ENCODE measurements around the gene ATP1A3. TPM values are rescaled to one million over a fixed set of nuclear protein-coding genes. Genes with fewer than 3 reads are reported as not detected.

ATP1A3 gene
- total RNA-seq, 1 donor from 2014 or later: 1.4 TPM

DNA sequence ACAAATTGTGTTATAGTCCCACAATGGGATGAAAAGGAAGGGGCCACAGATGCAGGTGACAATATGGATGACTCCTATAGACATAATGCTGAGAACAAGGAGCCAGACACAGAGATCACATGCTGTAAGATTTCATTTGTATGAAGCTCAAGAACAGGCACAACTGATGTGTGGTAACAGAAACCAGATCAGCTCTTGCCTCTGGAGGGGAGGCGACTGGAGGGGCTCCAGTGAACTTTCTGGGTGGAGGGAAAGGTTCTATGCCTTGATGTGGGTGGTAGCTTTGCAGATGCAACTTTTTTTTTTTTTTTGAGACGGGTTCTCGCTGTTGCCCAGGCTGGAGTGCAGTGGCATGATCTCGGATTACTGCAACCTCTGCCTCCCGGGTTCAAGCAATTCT lies 28.9 kb downstream of the ATP1A3 start:
- H3K4me1 Mint-ChIP-seq (ENCODE audit: low read depth): no peaks in the 10 kb centered on the region
- H3K4me3 Mint-ChIP-seq: no peak overlapping the region
- H3K9me3 Mint-ChIP-seq: no peaks in the 10 kb centered on the region
- peaks cover 4% of the 10 kb centered on the region for H3K27me3 Mint-ChIP-seq (ENCODE audit: insufficient read depth)
- intact Hi-C loops (cut with micrococcal nuclease): no loop called here
- no peak for DNase-seq (ENCODE audit: low spot score)
- no peaks in the 10 kb centered on the region for H3K36me3 Mint-ChIP-seq (ENCODE audit: low read depth)
- no peak overlapping the region for H3K27ac Mint-ChIP-seq

DNA sequence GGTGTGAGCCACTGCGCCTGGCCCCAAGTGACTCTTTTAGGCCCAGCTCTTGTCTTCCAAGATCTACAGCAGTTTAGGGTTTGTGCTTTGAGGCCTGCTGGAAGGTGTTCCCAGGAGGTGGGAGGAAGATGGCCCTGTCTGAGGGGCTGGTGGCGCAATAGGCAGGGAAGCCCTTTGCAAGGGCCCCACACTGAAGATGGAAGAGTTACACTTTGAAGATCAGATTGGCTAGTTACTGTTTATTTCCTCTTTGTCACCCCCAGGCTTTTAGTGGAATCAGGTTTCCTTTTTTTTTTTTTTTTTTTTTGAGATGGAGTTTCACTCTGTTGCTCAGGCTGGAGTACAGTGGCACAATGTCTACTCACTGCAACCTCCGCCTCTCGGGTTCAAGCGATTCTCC lies 33.1 kb downstream of the ATP1A3 start:
- no peaks in the 10 kb centered on the region for H3K36me3 Mint-ChIP-seq (ENCODE audit: low read depth)
- intact Hi-C loops (cut with micrococcal nuclease): no loop called here
- peak overlapping the region; percentile 52 for H3K4me3 Mint-ChIP-seq
- peaks cover 2% of the 10 kb centered on the region for H3K27me3 Mint-ChIP-seq (ENCODE audit: insufficient read depth)
- no peak overlapping the region for H3K27ac Mint-ChIP-seq
- H3K9me3 Mint-ChIP-seq: no peaks in the 10 kb centered on the region
- DNase-seq (ENCODE audit: low spot score): no peak
- peaks cover 17% of the 10 kb centered on the region for H3K4me1 Mint-ChIP-seq (ENCODE audit: low read depth)

DNA sequence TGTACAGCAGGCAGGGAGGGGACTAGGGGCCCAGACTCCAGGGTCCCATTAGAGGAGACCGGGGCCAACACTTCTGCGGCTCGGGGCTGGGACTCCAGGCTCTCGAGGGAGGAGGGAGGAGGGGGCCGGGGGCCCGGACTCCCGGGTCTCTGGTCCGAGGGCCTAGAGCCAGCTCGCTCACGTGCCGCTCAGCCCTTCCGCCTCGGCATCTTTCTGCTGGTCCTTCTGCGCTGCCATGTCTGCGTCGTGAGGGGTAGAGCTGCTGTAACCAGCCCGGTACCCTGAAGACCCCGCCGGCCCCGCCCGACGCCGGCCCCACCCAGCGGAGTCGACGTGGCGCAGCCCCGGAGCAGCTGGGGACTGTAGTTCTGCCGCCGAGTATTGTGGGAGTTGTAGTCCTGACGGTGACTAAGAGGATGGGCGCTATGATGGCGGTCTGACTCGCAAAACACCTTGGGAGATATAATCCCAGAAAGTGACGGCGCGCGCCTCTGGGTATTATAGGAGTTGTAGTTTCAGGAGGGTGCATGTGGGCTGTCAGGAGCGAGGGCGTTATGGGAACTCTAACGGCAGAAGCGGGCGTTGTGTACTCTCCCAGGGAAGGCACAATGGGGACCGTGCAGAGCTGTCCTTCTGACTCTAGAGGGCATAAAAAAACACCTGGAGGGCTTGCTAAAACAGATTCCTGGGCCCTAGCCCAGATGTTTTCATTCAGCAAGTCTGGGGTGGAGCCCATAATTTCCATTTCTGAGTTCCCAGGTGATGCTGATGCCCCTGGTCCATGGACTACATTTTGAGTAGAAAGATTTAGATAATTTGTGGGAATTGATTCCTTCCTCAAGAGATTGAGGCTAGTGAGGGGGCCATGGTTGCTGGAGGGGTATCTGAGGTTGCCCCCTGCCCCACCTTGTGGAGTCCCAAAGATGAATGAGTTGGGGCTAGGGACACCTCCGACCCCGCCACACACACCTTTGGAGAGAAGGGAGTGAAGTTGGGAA lies 34.7 kb downstream of the ATP1A3 start, which contains the start of gene RABAC1:
Gene RABAC1 (minus strand): TSS at position 266 of the 998 bp plus-strand sequence. CDS start 29 bp downstream, at position 237.
- Mint-ChIP-seq H3K27ac (peak within 1 kb of the TSS; percentile 90), H3K9me3 (no peaks in the 10 kb centered on the region), H3K27me3 (ENCODE audit: insufficient read depth) (peaks cover 2% of the 10 kb centered on the region), H3K4me3 (peak within 1 kb of the TSS; percentile 88), H3K4me1 (ENCODE audit: low read depth) (peaks cover 17% of the 10 kb centered on the region), H3K36me3 (ENCODE audit: low read depth) (no peaks in the 10 kb centered on the region)
- peak; percentile 87 for DNase-seq (ENCODE audit: low spot score)
- intact Hi-C loops (cut with micrococcal nuclease): loop anchor here (1.0 to 2.0 kb wide), 7 partner anchors 15 to 562 kb away; partner anchors contain the start of genes BCKDHA and EXOSC5

DNA sequence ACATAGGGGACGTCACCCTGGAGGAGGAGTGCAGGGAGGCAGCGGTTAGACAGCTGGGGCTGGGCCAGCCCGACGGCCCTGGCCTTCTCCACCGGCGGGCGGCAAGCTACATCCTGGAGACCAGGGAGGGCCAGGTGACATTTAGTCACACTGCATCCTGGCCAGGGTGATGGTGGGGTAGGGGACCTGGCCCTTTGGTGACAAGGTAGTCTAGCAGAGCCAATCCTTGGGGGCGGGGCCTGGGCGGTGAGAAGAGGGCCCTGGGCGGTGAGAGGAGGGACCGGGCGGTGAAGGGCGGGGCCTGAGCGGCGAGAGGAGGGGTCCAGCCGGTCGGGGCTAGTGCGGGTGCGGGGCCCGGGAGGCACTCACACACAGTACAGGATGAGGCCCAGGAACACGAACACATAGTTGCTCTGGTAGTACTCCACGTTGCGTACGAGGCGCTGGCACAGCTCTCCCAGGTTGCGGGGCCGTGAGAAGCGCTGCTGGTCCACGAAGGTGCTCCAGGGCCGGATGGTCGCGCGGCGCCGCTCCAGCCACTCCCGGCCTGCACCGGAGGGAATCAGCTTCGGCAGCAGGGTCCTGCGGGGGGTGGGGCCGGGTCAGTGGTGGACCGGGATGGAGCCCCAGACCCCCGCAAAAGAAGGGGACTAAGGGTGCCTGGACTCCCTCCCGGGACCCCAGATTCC lies 35.5 kb downstream of the ATP1A3 start:
- intact Hi-C loops (cut with micrococcal nuclease): loop anchor here (1.0 to 2.0 kb wide), 8 partner anchors 14 to 561 kb away; partner anchors contain the start of genes BCKDHA and EXOSC5
- Mint-ChIP-seq H3K27ac (peak overlapping the region; percentile 89), H3K27me3 (ENCODE audit: insufficient read depth) (peaks cover 2% of the 10 kb centered on the region), H3K4me3 (peak overlapping the region; percentile 88), H3K9me3 (no peaks in the 10 kb centered on the region), H3K4me1 (ENCODE audit: low read depth) (peaks cover 17% of the 10 kb centered on the region), H3K36me3 (ENCODE audit: low read depth) (no peaks in the 10 kb centered on the region)
- DNase-seq (ENCODE audit: low spot score): peak; percentile 84

DNA sequence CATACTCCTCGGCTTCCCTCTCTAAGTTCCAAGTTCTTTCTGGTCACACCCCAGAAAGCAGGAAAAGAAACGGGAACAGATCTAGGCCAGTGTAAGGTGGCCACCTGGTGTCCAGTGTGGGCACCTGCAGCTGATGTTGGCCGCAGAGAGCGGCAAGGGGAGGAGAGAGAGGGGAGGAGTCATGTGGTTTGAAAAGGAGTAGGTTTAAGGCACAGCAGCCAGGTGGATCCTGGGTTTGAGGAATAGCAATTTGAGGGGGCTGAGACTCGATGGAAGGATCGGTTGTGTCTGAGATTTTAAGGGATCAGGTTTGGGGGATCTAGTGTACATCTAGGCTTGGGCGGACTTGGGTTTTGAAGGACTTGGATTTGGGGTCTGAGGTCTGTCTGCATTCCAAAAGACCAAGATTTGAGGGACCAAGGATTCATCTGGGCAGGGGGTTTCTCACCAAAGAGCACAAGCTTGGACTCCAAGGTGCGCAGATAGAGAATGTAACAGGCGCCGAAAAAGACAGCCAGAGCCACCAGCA lies 36.1 kb downstream of the ATP1A3 start:
- peak; percentile 31 for DNase-seq (ENCODE audit: low spot score)
- Mint-ChIP-seq H3K27ac (peak overlapping the region; percentile 89), H3K9me3 (no peaks in the 10 kb centered on the region), H3K4me1 (ENCODE audit: low read depth) (peaks cover 17% of the 10 kb centered on the region), H3K4me3 (peak overlapping the region; percentile 88), H3K36me3 (ENCODE audit: low read depth) (no peaks in the 10 kb centered on the region), H3K27me3 (ENCODE audit: insufficient read depth) (no peaks in the 10 kb centered on the region)
- intact Hi-C loops (cut with micrococcal nuclease): loop anchor here (1.0 to 2.0 kb wide), 2 partner anchors 13 to 87 kb away; no protein-coding TSS in a partner anchor

DNA sequence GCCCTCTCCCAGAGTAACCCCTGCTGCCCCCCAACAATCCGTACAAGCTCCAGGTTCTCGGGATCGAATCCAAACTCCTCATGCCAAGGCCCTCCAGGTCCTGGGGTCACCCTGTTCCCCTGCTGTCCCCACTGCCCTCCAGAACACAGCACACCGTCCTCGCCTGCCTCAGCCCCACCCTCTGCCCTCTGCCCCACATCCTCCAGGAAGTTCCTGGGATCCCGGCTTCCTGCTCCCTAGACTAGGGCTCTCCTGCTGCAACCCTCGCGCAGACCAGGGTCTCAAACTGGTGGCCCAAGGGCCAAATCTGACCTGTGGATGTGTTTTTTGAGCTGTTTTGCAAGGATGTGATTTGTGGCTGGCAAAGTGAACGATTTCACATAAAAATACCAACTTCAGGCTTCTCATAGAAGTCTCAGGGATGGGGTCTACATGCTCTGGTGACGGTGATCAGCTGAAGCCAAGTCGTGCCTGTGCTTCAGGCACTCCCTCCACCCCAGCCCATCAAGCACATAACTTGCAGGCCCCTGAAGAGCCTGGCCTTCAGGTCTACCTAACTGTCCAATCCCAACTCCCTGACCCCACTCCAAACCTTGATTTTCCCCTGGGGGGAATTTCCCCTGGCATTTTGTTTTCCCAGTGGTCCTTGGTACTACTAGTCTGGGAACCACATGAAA lies 36.7 kb downstream of the ATP1A3 start:
- H3K27me3 Mint-ChIP-seq (ENCODE audit: insufficient read depth): no peaks in the 10 kb centered on the region
- H3K27ac Mint-ChIP-seq: peak overlapping the region; percentile 89
- intact Hi-C loops (cut with micrococcal nuclease): no loop called here
- no peak for DNase-seq (ENCODE audit: low spot score)
- peak overlapping the region; percentile 88 for H3K4me3 Mint-ChIP-seq
- H3K36me3 Mint-ChIP-seq (ENCODE audit: low read depth): no peaks in the 10 kb centered on the region
- H3K4me1 Mint-ChIP-seq (ENCODE audit: low read depth): peaks cover 17% of the 10 kb centered on the region
- no peaks in the 10 kb centered on the region for H3K9me3 Mint-ChIP-seq

DNA sequence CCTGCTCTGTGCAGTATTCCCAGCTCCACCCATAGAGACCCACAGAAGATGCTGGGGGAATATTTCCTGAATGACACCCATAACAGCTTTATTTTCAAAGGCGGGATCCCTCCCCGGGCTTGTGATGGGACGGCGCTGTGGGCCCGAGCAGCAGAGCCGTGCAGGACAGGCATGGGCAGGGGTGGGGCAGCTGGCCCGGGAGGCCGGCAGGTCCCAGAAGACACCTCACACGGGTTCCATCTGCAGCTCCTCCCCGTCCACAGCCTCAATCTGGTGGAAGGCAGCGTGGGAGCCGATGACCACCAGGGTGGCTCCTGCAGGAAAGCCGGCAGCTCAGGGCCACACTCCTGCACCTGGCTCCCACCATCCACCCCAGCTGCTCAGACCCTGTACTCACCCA lies 37.4 kb downstream of the ATP1A3 start:
- no peaks in the 10 kb centered on the region for H3K27me3 Mint-ChIP-seq (ENCODE audit: insufficient read depth)
- peaks cover 21% of the 10 kb centered on the region for H3K4me1 Mint-ChIP-seq (ENCODE audit: low read depth)
- no peaks in the 10 kb centered on the region for H3K9me3 Mint-ChIP-seq
- DNase-seq (ENCODE audit: low spot score): no peak
- no peak overlapping the region for H3K27ac Mint-ChIP-seq
- H3K36me3 Mint-ChIP-seq (ENCODE audit: low read depth): no peaks in the 10 kb centered on the region
- no peak overlapping the region for H3K4me3 Mint-ChIP-seq
- intact Hi-C loops (cut with micrococcal nuclease): no loop called here

DNA sequence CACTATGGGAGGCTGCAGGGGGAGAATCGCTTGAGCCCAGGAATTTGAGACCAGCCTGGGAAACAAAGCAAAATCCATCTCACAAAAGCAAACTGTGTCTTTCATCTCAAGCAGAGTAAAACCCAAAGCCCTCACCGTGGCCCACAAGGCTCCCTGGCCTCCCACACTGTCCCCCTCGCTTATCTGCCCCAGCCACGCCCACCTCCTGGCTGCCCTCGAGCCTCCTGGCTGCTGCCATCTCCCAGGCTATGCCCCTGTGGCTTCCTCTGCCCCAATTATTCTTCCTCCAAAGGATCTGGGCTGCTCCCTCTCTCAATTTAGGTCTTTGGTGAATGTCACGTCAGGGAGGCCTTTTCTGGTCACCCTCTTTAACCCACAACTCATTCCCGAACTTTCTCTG lies 38.5 kb downstream of the ATP1A3 start:
- Mint-ChIP-seq H3K9me3 (no peaks in the 10 kb centered on the region), H3K4me3 (no peak overlapping the region), H3K4me1 (ENCODE audit: low read depth) (peaks cover 26% of the 10 kb centered on the region), H3K36me3 (ENCODE audit: low read depth) (no peaks in the 10 kb centered on the region), H3K27ac (no peak overlapping the region), H3K27me3 (ENCODE audit: insufficient read depth) (no peaks in the 10 kb centered on the region)
- no peak for DNase-seq (ENCODE audit: low spot score)
- intact Hi-C loops (cut with micrococcal nuclease): no loop called here

DNA sequence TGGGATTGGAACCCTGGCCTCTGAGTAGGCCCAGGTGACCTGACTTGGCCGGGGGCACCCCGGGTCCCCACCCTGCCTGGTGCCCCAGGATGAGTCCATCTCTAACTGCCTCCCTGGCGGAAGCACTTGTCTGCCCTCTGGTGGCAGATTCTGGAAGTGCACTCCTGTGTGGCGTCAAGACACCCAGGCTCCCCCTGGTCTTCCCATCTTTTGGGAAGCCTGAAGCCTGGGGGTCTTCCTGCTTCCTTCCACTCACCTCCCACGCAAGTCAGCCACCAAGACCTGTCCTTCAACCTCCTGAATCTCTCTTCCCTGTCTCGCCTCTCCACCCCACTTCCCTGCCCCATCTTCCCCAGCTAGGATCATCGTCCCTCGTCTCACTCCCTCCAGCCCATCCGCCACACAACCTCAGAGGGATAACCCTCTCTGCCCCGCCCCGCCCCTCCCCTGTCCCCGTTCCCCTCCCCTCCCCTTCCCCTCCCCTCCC lies 42.3 kb downstream of the ATP1A3 start:
- intact Hi-C loops (cut with micrococcal nuclease): loop anchor here (1.0 kb wide), 4 partner anchors 16 to 158 kb away; partner anchors contain the start of gene RPS19
- DNase-seq (ENCODE audit: low spot score): peak; percentile 75
- Mint-ChIP-seq H3K4me3 (no peak overlapping the region), H3K27ac (no peak overlapping the region), H3K4me1 (ENCODE audit: low read depth) (peaks cover 26% of the 10 kb centered on the region), H3K27me3 (ENCODE audit: insufficient read depth) (no peaks in the 10 kb centered on the region), H3K36me3 (ENCODE audit: low read depth) (peaks cover 3% of the 10 kb centered on the region), H3K9me3 (no peaks in the 10 kb centered on the region)

DNA sequence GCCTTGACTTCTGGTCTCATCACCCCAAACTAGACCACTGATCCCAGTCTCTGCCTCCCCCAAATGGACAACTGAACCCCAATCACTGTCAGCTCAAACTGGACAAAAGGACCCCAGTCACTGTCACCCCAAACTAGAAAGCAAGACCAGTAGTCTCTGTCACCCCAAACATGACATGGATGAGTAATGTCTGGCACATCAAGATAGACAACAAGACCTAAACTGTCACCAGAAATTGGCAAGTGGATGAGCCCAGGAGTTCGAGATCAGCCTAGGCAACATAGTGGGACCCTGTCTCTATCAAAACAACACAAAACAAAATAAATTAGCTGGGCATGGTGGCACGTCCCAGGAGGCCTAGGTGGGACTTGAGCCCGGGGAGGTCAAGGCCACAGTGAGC lies 46.9 kb downstream of the ATP1A3 start:
- H3K4me3 Mint-ChIP-seq: peak overlapping the region; percentile 35
- H3K27ac Mint-ChIP-seq: peak overlapping the region; percentile 89
- H3K4me1 Mint-ChIP-seq (ENCODE audit: low read depth): peaks cover 56% of the 10 kb centered on the region
- H3K36me3 Mint-ChIP-seq (ENCODE audit: low read depth): peaks cover 6% of the 10 kb centered on the region
- DNase-seq (ENCODE audit: low spot score): no peak
- H3K9me3 Mint-ChIP-seq: no peaks in the 10 kb centered on the region
- no peaks in the 10 kb centered on the region for H3K27me3 Mint-ChIP-seq (ENCODE audit: insufficient read depth)
- intact Hi-C loops (cut with micrococcal nuclease): loop anchor here (10.0 kb wide), 1 partner anchor 402 kb away; no protein-coding TSS in a partner anchor

DNA sequence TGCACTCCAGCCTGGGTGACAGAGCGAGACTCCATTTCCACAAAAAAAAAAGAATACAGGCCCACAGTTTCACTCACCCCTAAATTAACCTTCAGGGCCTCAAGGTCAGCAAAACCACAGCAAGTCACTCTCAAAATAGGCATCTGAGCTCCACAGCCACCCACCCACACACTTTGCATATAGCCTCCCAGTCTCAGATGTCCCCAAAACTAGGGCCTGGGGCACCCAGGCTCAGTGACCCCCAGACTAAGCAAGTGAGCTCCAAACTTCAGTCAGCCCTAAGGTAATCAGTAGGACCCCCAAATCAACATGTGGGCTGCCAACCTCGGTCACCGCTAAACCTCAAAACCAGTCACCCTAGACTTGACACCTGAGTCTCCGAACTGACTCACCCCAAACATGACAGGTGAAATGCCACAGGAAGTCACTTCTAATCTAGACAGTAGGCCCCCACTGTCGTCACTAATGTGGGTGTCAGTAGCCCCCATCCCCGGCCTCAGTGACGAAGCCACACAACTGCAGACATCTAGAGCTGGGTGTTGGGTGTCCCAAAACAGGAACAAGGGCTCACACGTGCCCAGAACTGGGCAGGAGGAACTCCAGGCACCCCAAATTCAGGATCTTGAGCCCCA lies 48.8 kb downstream of the ATP1A3 start:
- H3K4me3 Mint-ChIP-seq: peak overlapping the region; percentile 71
- peaks cover 54% of the 10 kb centered on the region for H3K4me1 Mint-ChIP-seq (ENCODE audit: low read depth)
- intact Hi-C loops (cut with micrococcal nuclease): loop anchor here (1.0 to 10.0 kb wide), 5 partner anchors 14 to 400 kb away; partner anchors contain the start of gene RABAC1
- H3K36me3 Mint-ChIP-seq (ENCODE audit: low read depth): peaks cover 6% of the 10 kb centered on the region
- H3K27ac Mint-ChIP-seq: peak overlapping the region; percentile 94
- DNase-seq (ENCODE audit: low spot score): peak; percentile 70
- H3K27me3 Mint-ChIP-seq (ENCODE audit: insufficient read depth): peaks cover 7% of the 10 kb centered on the region
- no peaks in the 10 kb centered on the region for H3K9me3 Mint-ChIP-seq
